AG04450 (cell line): ENCODE results near the gene GABRA6. TPM values are rescaled to one million over a fixed set of nuclear protein-coding genes. Genes with fewer than 3 reads are reported as not detected.

Source experiments
- CTCF ChIA-PET: fragments of 300-600, 350-600 bp; formaldehyde crosslinking; extraction: SDS; loops from one replicate; lab custom pipeline; 2022; ENCODE audit warnings: antibody characterized with exemption, inconsistent platforms; lab: Charles Lee
- POLR2A ChIA-PET: fragments of 350-600 bp; formaldehyde crosslinking; extraction: SDS; loops from one replicate; lab custom pipeline; 2021; ENCODE audit warnings: antibody characterized with exemption, inconsistent platforms; lab: Yijun Ruan, JAX
- DNase-seq: peaks from one replicate; pipeline ENCODE4 v3.0.0-alpha.2; 2011; ENCODE audit warnings: low read depth, low spot score
- H3K27ac ChIP-seq: one replicate; pipeline ENCODE4 v1.5.1; 2012; ENCODE audit warnings: low read depth, low read length, control low read depth
- H3K27me3 ChIP-seq: one replicate; pipeline ENCODE4 v1.6.0; 2012; ENCODE audit warnings: low read length; ENCODE audit not compliant: control insufficient read depth, insufficient read depth
- H3K4me3 ChIP-seq: 2 replicates; pipeline ENCODE4 v1.5.1; 2011; ENCODE audit warnings: mild to moderate bottlenecking, low read depth, low read length, control low read depth
- H3K9me3 ChIP-seq: 2 replicates; pipeline ENCODE4 v1.5.1; 2012; ENCODE audit warnings: low read length; ENCODE audit not compliant: control insufficient read depth, insufficient read depth
- CTCF ChIP-seq: IDR thresholded peaks from 2 replicates; pipeline ENCODE4 v1.5.1; 2011; ENCODE audit warnings: low read depth, low read length, control low read depth, inconsistent platforms
- polyA plus RNA-seq: library from polyadenylated mRNA; depleted of rRNA; stranded (reverse); fragments of >200 nt; gene quantifications from 2 replicates; pipeline ENCODE4 v1.2.3, GENCODE V29; 2011

GABRA6 gene
- polyA plus RNA-seq, 1 experiment = not detected

- no peak for DNase-seq
- ChIA-PET CTCF (no interaction called here), POLR2A (no interaction called here)
- no peak for TF ChIP-seq CTCF
- Histone ChIP-seq H3K9me3 (peaks cover 7% of the 10 kb centered on the region), H3K27me3 (no peaks in the 10 kb centered on the region), H3K4me3 (no peak overlapping the region), H3K27ac (no peak overlapping the region)
Measured at GRCh38 chr5:161687316-161687715, 1.8 kb downstream of the GABRA6 start.

GRCh38 chr5:161691911-161692310, 6.4 kb downstream of the GABRA6 start:
- no peak for DNase-seq
- H3K9me3 ChIP-seq = peaks cover 6% of the 10 kb centered on the region
- ChIA-PET CTCF (no interaction called here), POLR2A (no interaction called here)
- no peaks in the 10 kb centered on the region for H3K27me3 ChIP-seq
- no peak for TF ChIP-seq CTCF
- no peak overlapping the region for H3K27ac ChIP-seq
- no peak overlapping the region for H3K4me3 ChIP-seq

GRCh38 chr5:161697001-161697400, 11.5 kb downstream of the GABRA6 start:
- Histone ChIP-seq H3K27ac (no peak overlapping the region), H3K9me3 (peaks cover 13% of the 10 kb centered on the region; the same call in 1 of the 2 replicates), H3K27me3 (no peaks in the 10 kb centered on the region), H3K4me3 (no peak overlapping the region)
- POLR2A ChIA-PET = no interaction called here
- TF ChIP-seq CTCF = no peak
- no peak for DNase-seq
- CTCF ChIA-PET = no interaction called here

- Histone ChIP-seq H3K9me3 (peaks cover 13% of the 10 kb centered on the region; the same call in 1 of the 2 replicates), H3K4me3 (no peak overlapping the region), H3K27me3 (no peaks in the 10 kb centered on the region), H3K27ac (no peak overlapping the region)
- no peak for DNase-seq
- ChIA-PET CTCF (no interaction called here), POLR2A (no interaction called here)
- TF ChIP-seq CTCF = no peak
Measured at GRCh38 chr5:161700065-161700464, 14.5 kb downstream of the GABRA6 start.

- POLR2A ChIA-PET = no interaction called here
- Histone ChIP-seq H3K9me3 (peaks cover 6% of the 10 kb centered on the region; the same call in 1 of the 2 replicates), H3K27ac (no peak overlapping the region), H3K4me3 (no peak overlapping the region), H3K27me3 (no peaks in the 10 kb centered on the region)
- no peak for DNase-seq
- TF ChIP-seq CTCF = no peak
- CTCF ChIA-PET = no interaction called here
Measured at GRCh38 chr5:161703528-161703927, 18.0 kb downstream of the GABRA6 start.
